NCI-H146 (cell line): ENCODE data around the gene CYP3A4.

Source experiments
- DNase-seq: peaks from one replicate; lab custom pipeline; 2025; lab: John Stamatoyannopoulos, UW

CYP3A4 gene

DNA sequence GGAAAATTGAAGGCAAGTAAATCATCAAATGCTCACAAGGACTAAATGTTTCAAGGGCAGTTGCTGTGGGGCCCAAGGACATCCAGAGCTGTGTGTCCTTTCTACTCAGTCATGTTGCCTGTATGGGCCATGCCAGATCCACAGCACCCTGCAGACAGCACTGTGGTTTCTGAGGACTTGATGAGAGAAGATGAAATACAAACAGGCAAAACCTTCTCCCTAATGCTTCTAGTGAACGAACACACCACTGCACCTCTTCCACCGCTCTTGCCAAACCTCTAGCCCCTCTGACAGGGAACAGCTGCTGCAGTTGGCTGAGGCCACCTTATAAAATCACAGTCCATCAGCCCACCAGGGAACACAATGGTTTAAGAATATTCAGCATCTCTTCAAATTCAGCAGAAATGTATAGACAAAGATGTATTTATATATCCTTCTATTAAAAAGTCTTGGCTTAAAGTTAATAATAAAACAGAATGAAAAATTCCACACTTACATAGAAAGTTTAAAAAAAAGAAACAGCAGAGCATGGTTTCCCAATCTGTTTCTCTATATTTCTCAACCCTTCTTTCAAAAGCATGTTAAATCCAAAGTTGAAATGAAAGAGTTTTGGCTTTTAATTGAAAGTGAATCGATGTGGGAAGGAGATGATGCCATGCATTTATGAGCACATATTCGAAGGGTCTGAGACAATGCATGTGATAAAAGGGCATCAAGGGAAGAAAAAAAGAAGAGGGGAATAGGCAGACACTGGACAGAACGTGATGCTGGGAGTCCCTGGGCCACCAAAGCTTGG lies 63.0 kb downstream of the CYP3A4 start:
- DNase-seq = no peak

DNA sequence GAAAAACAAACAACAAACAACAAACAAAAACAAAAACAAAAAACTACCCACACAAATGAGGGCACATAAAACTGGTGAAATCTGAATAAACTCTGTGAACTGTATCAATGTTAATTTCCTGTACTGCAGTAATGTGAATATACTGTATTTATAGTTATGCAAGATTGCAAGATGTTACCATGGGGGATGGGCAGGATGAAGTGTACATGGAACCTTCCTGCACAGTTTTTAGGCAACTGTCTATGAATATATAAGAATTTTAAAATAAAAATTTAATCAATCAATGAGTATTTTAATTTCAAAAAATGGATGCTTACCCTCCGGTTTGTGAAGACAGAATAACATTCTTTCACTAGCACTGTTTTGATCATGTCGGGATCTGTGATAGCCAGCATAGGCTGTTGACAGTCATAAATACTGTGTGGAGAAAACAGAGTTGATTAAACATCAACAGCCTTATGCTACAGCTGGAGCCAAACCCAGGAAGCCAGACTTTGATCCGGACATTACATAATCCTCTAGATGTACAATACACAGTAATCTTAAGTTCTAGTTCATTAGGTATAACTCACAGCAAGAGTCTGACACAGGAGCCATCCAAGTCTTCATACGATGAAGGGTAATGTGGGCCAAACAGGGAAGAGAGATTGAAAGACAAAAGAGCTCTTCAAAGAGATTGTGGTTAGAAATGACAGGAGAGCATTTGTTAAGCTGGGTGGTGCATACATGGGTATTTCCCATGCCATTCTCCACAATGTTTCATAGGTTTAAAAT lies 63.8 kb downstream of the CYP3A4 start:
- no peak for DNase-seq

GRCh38 chr7:99713995-99714570 lies 69.9 kb downstream of the CYP3A4 start:
- DNase-seq = no peak

GRCh38 chr7:99709838-99710578 lies 74.0 kb downstream of the CYP3A4 start:
- DNase-seq = no peak

DNA sequence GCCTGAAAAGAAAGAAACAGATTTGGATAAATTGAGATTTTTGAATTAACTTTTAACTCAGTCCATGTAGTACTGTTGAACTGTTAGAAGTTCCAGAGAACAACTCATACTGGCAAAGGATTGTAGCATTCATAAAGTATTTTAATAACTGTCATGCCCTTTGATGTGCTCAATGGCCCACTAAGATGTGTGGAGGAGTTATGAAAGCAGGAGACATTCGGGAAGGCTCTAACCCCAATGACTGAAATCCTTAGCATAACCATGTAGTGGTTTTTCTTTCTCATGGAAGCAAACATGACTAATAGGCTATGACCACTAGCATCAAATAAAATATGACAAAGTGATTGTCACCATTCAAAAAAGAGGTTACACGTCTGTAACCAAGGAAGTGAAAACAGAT lies 74.7 kb downstream of the CYP3A4 start:
- DNase-seq = no peak

- DNase-seq = no peak
Measured at GRCh38 chr7:99707096-99707495, 76.9 kb downstream of the CYP3A4 start.
